Activated CD8-positive, alpha-beta memory T cell treated with anti-CD3 and anti-CD28 coated beads for 48 hours (primary cell): ENCODE data around the gene FRS2.

Source experiments
- DNase-seq, 3 experiments: peaks; one replicate each; pipeline ENCODE4 v3.0.0-alpha.2; 2020; ENCODE audit warnings: low read depth in 2 of 3, low spot score in 2 of 3

FRS2 gene

DNA sequence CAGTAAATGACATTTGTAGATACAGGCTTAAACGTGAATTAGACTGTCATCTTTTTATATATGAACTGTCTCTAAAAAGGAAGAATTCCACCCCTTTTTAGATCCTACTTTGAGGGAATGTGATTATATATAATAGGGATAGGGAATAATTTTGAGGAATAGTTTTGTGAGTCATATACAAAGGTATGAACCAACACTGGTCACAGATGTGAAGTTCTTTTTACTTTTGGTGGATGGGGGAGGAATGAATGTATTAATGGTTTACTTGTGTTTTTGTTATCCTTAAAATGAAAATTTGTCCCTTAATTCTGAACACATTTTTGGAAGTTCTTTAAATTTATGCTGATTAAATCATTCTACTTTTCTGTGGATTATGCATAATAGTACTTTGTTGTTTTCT, 30.4 kb downstream of the FRS2 start:
- no peak for DNase-seq

DNA sequence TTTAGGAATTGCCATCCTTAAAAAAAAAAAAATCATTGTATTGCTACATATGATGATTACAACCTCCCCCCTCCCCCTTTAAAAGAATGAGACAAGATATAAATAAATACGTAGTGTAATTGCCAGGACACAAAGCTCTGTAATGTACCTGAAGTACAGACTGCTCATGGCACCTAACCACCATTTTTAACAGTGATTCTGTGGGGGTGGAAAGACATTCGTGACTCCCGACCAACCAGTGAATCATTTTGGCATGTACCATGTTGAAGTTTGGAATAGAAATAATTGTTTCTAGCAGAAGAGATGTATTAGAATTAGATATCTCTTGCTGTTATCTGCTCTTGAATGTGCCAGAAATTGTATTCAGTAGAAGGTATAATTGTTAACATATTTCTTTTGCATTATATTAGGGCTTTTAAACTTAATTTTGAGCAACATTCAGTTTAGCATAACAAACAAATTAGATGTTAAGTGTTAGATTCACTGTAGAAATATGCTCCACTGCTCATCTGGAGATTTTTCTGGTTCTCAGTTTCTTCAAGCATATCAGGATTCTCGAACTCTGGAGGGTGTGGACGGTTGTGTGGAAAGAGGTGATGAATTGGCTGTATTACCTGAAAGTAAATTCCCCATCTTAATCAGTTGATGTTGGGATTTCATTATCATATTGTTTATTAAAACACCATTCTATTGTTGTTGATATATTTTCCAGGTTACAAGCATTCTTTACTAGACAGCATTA, 31.1 kb downstream of the FRS2 start:
- no peak for DNase-seq

- no peak for DNase-seq
Observed at GRCh38 chr12:69502345-69503081, 32.3 kb downstream of the FRS2 start.

DNA sequence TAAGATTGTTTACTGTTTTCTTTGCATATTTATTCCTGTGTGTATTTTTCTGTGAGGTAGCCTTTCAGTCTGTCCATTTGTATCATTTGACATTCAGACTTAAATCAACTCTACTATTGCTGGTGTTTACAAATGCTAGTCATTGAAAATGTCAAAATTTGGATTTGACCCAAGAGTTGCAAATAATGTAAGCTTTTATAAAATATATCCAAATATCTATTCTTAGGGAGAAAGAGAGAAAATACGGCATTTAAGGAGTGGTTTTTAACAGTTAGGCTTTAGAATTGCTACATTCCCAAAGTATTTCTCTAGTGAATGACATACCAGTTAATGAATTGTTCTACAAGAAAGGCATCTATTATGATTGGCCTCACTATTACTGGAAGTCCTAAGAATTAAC, 37.9 kb downstream of the FRS2 start:
- no peak for DNase-seq

GRCh38 chr12:69508621-69509020, 38.4 kb downstream of the FRS2 start:
- DNase-seq, result no peak

DNA sequence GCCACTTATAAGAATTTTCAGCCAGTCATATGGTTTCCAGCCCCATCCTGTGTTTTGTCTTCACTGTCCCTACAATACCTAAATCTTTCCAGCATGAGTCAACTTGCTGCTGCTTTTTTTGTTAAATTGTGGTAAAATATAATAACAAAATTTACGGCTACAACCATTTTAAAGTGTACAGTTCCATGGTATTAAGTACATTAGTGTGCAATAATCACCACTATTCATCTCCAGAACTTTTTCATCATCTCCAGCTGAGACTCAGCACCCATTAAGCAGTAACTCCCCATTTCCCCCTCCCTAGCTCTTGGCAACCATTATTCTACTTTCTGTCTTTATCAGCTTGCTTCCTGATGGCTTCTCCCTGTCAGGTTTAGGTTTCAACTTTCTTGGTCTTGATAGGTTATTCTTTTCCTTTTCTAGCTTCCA, 39.1 kb downstream of the FRS2 start:
- no peak for DNase-seq

DNA sequence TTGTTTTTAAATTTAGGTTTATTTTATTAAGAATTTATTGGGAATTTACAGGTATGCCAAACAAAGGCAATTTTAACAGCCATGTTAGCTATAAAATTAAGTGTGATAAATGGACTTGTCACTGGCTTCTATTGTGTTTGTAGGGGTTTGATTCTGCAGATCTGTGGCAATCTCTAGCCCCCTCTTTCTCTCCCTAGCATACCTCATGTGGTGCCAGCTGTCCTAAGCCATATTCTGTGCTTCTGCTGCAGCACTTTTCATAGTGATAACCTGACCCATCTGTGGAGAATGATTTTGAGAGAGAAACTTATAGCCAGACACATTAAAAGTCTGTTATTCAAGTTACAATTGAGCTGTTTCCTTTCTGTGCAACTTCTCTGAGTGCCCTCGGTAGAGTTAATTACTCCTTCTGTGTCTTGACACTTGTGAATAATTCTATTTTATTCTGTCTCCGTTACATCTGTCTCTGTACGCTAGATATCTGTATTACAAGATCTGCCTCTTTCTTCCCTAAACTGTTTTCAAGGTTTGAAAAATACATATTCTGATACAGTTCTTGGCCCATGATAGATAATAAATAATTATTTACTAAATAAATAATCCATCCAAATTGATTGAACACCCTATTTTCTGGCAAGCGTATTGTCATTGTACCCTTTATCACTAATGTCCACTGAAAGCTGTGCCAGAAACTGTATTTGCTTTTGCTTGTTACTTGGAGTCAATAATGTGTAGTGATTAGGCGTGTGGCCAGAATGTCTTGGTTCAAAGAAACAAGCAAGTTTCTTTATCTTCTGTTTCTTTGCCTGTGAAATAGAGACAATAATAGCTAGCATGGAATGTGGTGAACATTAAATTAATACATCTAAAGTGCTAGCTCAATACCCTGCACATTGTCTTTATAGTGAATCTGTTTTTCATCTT, 40.0 kb downstream of the FRS2 start:
- no peak for DNase-seq

DNA sequence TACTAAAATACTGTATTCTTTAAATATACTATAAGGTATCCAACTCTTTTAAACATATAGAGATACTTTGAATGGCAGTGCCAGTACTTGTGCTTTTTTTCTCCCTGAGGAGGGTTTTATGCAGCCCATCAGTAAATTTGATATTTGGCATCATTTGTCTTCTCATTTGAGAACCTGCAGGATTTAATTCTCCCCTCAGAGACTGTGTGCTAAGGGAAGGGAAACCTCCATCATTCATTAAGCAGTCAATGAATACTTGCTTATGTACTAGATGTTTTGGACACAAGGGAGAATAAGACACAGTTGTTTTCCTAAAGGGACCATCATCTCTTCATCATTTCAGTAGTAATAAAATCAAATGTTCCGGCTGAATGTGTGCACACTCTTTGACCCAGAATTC, 40.8 kb downstream of the FRS2 start:
- no peak for DNase-seq

DNA sequence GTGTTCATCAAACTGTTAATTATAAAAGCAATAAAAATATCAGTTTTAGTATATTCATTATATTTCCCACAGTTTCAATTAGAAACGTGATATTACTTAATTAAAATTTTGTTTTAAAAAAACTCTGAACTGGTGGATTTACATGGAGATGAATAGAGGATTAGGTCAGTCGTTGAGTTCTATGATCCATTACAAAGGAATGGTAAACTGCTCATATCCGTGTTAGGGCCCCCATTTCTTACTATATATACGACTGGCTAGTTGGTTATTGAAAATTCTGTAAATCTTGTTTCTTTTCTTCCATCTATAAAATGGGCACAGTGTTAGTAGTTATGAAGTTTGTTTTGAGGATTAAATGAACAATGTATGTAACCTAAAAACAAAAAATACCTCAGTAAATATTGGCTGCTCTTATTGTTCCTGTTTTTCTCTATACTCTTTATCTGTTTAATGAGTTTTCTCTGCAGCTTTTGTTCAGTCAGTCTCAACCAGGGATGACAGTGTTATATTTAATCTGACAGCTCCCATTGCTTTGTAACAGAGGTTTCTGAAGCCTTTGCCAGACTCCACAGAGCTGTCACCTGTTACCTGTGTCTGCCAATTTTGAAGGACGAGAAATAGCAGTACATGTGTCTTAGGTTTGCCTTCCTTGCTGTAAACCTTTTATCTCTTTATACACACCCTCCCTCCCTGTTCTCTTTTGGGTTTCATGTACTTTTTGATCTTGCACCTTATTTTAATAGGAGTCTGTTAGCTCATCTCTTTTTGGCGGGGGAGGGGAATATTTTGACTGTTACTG, 41.5 kb downstream of the FRS2 start:
- no peak for DNase-seq

- DNase-seq, result no peak
Observed at GRCh38 chr12:69512820-69513219, 42.6 kb downstream of the FRS2 start.

- no peak for DNase-seq
Observed at GRCh38 chr12:69513297-69513696, 43.1 kb downstream of the FRS2 start.

GRCh38 chr12:69514111-69514510, 43.9 kb downstream of the FRS2 start:
- no peak for DNase-seq

GRCh38 chr12:69514845-69515244, 44.7 kb downstream of the FRS2 start:
- no peak for DNase-seq

GRCh38 chr12:69515394-69515930, 45.3 kb downstream of the FRS2 start:
- DNase-seq, result no peak

DNA sequence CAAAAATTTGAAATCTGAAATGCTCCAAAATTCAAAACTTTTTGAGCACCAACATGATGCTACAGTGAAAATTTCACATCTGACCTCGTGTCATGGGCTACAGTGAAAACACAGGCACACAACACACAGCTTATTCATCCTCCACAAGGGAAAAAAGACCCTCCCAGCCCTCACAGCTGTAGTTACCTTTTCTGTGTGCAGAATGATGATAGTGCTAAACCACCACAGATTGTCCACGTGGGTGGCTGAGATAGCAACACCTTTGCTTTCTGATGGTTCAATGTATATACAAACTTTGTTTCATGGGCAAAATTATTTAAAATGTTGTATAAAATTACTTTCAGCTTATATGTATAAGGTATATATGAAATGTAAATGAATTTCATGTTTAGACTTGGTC, 46.8 kb downstream of the FRS2 start:
- no peak for DNase-seq

DNA sequence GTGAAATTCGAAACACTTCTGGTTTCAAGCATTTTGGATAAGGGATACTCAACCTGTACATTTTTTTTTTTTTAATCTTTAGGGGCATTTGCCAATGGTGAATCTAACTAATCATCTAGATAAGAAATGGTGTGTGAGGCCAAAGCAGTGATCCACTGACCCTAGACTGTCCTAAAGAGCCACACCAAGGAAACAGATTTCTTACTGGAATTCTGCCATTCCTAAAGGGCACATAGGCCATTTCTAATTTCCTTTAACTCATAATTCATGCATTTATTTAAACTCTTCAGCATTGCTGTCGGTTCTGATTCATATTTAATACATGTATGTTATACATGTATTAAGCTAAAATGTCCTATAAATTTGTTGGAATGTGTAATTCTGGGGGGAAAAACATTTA, 47.2 kb downstream of the FRS2 start:
- DNase-seq, result no peak

DNA sequence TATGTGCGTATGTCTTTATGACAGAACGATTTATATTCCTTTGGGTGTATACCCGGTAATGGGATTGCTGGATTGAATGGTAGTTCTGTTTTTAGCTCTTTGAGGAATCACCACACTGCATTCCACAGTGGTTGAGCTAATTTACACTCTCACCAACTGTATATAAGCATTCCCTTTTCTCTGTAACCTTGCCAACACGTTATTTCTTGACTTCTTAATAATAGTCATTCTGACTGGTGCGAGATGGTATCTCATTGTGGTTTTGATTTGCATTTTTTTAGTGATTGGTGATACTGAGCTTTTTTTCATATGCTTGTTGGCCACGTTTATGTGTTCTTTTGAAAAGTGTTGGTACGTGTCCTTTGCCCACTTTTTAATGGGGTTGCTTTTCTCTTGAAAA, 49.7 kb downstream of the FRS2 start:
- DNase-seq, result no peak

DNA sequence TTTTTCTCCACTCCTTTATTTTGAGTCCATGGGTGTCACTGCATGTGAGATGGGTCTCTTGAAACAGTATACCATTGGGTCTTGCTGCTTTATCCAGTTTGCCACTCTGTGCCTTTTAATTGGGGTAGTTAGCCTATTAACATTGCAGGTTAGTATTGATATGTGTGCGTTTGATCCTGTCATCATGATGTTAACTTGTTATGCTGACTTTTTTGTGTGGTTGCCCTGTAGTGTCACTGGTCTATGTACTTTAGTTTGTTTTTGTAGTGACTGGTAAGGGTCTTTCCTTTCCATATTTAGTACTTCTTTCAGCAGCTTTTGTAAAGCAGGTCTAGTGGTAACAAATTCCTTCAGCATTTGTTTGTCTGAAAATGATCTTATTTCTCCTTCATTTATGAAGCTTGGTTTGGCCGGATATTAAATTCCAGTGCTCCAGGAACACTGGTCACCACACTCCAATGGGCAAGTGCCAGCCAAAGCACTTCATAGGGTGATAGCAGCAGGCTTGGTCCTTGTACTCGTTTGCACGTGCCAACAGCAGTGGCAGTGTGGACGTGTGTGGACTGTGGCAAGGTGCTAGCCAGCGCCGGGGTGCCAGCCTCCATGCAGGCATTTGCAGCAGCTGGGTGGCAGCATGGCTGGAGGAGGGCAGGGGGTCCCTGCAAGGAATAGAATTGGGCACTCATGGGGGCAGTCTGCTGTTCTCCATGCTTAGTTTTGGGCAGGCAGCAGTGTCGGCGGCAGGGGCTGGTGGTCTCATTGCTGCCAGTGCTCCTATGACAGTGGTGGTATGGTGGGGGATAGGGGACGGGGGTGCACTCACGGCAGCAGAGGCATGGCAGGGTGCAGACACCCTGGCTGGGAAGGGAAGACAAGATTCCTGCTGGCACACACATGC, 53.5 kb downstream of the FRS2 start:
- DNase-seq, result no peak

DNA sequence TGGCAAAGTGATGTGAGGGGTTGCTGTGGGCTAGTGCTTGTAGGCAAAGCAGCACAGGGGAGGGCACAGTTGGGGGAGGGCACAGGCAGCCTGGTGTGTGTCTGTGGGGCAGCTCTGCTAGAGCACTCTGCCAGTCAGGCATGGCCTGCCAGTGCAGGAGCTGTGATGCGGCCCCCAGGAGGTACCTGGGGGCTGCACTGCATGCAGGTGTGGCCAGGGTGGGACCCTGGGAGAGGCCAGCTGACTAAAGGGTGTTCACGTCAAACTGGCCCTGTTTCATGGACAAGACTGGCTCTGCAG, 54.1 kb downstream of the FRS2 start:
- no peak for DNase-seq
